Upper lobe of right lung (tissue), 1 donor: ENCODE measurements around the gene UROD. TPM values are rescaled to one million over a fixed set of nuclear protein-coding genes. Genes with fewer than 3 reads are reported as not detected.

ENCODE experiments used
- ATAC-seq: fragments of 200-7000 bp; cut with Tn5 transposase; one replicate; pipeline ENCODE4 v1.9.1; 2020; ENCODE audit warnings: mild to moderate bottlenecking, moderate library complexity
- DNase-seq: peaks from one replicate; pipeline ENCODE4 v3.0.0-alpha.2; 2020
- H3K27ac ChIP-seq: fragments of 200-600 bp; one replicate; pipeline ENCODE4 v1.8.0; 2022
- H3K27me3 ChIP-seq: fragments of 200-600 bp; one replicate; pipeline ENCODE4 v1.8.0; 2022; ENCODE audit warnings: mild to moderate bottlenecking
- H3K36me3 ChIP-seq: fragments of 200-600 bp; one replicate; pipeline ENCODE4 v1.8.0; 2022
- H3K4me1 ChIP-seq: fragments of 200-600 bp; one replicate; pipeline ENCODE4 v1.8.0; 2022
- H3K4me3 ChIP-seq: fragments of 200-600 bp; one replicate; pipeline ENCODE4 v1.8.0; 2022; ENCODE audit warnings: mild to moderate bottlenecking
- H3K9me3 ChIP-seq: fragments of 200-600 bp; one replicate; pipeline ENCODE4 v1.8.0; 2022
- CTCF ChIP-seq: fragments of 200-600 bp; IDR thresholded peaks from one replicate; pipeline ENCODE4 v1.8.0; 2022; ENCODE audit warnings: antibody characterized with exemption
- intact Hi-C: fragments of 100-400 bp; cut with DNase I; formaldehyde crosslinking; loops from one replicate; pipeline ENCODE4 v1.11.0; 2022
- total RNA-seq: library from RNA; stranded (reverse); fragmentation: NEBNext Ultra II Directional; extraction: Animal tissue kit (Norgen Biotek cat#: 25700); gene quantifications from one replicate; pipeline ENCODE4 v1.2.1, GENCODE V29; 2021
- donor health status: DM: no; HTN: yes; CAD: no; lungs with severe emphysema.

The UROD gene
- total RNA-seq, 1 donor from 2014 or later, result 51.4 TPM

- no peak for DNase-seq
- Histone ChIP-seq H3K27ac (no peak overlapping the region), H3K4me1 (no peaks in the 10 kb centered on the region), H3K4me3 (no peak overlapping the region), H3K27me3 (no peaks in the 10 kb centered on the region), H3K9me3 (no peaks in the 10 kb centered on the region), H3K36me3 (peaks cover 3% of the 10 kb centered on the region)
- intact Hi-C loops, result no loop called here
- ATAC-seq, result no peak
- no peak for TF ChIP-seq CTCF
Observed at GRCh38 chr1:45038240-45038639, 26.2 kb downstream of the UROD start.

- H3K4me1 ChIP-seq, result no peaks in the 10 kb centered on the region
- no peak for TF ChIP-seq CTCF
- intact Hi-C loops, result no loop called here
- peaks cover 3% of the 10 kb centered on the region for H3K36me3 ChIP-seq
- H3K9me3 ChIP-seq, result no peaks in the 10 kb centered on the region
- no peak overlapping the region for H3K27ac ChIP-seq
- DNase-seq, result no peak
- H3K27me3 ChIP-seq, result no peaks in the 10 kb centered on the region
- no peak for ATAC-seq
- no peak overlapping the region for H3K4me3 ChIP-seq
Observed at GRCh38 chr1:45038661-45039364, 26.8 kb downstream of the UROD start.

GRCh38 chr1:45040297-45040696 lies 28.2 kb downstream of the UROD start:
- H3K9me3 ChIP-seq, result no peaks in the 10 kb centered on the region
- ATAC-seq, result no peak
- no peaks in the 10 kb centered on the region for H3K27me3 ChIP-seq
- no peaks in the 10 kb centered on the region for H3K4me1 ChIP-seq
- no peak for DNase-seq
- TF ChIP-seq CTCF, result no peak
- H3K4me3 ChIP-seq, result no peak overlapping the region
- intact Hi-C loops, result no loop called here
- no peak overlapping the region for H3K27ac ChIP-seq
- H3K36me3 ChIP-seq, result peaks cover 3% of the 10 kb centered on the region

- no peak for DNase-seq
- H3K27ac ChIP-seq, result no peak overlapping the region
- no peak overlapping the region for H3K4me3 ChIP-seq
- H3K9me3 ChIP-seq, result no peaks in the 10 kb centered on the region
- ATAC-seq, result no peak
- intact Hi-C loops, result no loop called here
- TF ChIP-seq CTCF, result no peak
- H3K27me3 ChIP-seq, result no peaks in the 10 kb centered on the region
- no peaks in the 10 kb centered on the region for H3K36me3 ChIP-seq
- H3K4me1 ChIP-seq, result no peaks in the 10 kb centered on the region
Observed at GRCh38 chr1:45043094-45043493, 31.0 kb downstream of the UROD start.

GRCh38 chr1:45044916-45045315 lies 32.9 kb downstream of the UROD start:
- intact Hi-C loops, result no loop called here
- TF ChIP-seq CTCF, result no peak
- no peaks in the 10 kb centered on the region for H3K4me1 ChIP-seq
- no peaks in the 10 kb centered on the region for H3K27me3 ChIP-seq
- ATAC-seq (no peak), DNase-seq (no peak)
- H3K27ac ChIP-seq, result no peak overlapping the region
- H3K9me3 ChIP-seq, result no peaks in the 10 kb centered on the region
- H3K36me3 ChIP-seq, result no peaks in the 10 kb centered on the region
- H3K4me3 ChIP-seq, result no peak overlapping the region

- no peak overlapping the region for H3K27ac ChIP-seq
- intact Hi-C loops, result no loop called here
- no peak overlapping the region for H3K4me3 ChIP-seq
- no peaks in the 10 kb centered on the region for H3K9me3 ChIP-seq
- H3K36me3 ChIP-seq, result no peaks in the 10 kb centered on the region
- ATAC-seq (peak; percentile 50), DNase-seq (no peak)
- peaks cover 6% of the 10 kb centered on the region for H3K4me1 ChIP-seq
- no peaks in the 10 kb centered on the region for H3K27me3 ChIP-seq
- TF ChIP-seq CTCF, result no peak
Observed at GRCh38 chr1:45047032-45047431, 35.0 kb downstream of the UROD start.
